ENCODE measurements around the gene TPP2.
A peak's percentile ranks its signal among the peaks of the same experiment; 100 is the strongest.

The TPP2 gene

DNA sequence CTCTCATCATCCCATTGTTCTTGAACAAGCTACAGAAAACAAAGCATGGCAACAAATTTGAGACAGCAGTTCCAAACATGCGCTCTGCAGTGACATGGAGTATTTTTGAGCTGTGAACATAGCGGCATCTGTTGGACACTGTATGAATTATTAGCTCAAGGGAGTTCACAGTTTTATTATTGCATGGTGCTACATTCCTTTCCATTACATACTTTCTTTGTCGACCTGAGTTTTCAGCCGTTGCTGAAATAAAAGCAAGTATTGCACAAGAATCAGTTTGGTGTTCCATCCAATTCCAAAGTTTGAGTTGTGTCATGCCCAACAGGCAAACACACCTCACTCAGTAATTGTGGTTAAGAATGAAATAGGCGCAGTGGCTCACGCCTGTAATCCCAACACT is 128.1 kb downstream of the TPP2 start:
- no peak overlapping the region for H3K4me3 ChIP-seq (ENCODE audit: severe bottlenecking)
- H3K27me3 ChIP-seq (ENCODE audit: insufficient read depth, poor library complexity, severe bottlenecking) = no peaks in the 10 kb centered on the region
- DNase-seq (ENCODE audit: low spot score) = no peak
- no peaks in the 10 kb centered on the region for H3K9me3 ChIP-seq (ENCODE audit: severe bottlenecking)
- H3K27ac ChIP-seq (ENCODE audit: poor library complexity, severe bottlenecking) = no peak overlapping the region
- TF ChIP-seq, protein P1, sequence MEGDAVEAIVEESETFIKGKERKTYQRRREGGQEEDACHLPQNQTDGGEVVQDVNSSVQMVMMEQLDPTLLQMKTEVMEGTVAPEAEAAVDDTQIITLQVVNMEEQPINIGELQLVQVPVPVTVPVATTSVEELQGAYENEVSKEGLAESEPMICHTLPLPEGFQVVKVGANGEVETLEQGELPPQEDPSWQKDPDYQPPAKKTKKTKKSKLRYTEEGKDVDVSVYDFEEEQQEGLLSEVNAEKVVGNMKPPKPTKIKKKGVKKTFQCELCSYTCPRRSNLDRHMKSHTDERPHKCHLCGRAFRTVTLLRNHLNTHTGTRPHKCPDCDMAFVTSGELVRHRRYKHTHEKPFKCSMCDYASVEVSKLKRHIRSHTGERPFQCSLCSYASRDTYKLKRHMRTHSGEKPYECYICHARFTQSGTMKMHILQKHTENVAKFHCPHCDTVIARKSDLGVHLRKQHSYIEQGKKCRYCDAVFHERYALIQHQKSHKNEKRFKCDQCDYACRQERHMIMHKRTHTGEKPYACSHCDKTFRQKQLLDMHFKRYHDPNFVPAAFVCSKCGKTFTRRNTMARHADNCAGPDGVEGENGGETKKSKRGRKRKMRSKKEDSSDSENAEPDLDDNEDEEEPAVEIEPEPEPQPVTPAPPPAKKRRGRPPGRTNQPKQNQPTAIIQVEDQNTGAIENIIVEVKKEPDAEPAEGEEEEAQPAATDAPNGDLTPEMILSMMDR (IDR thresholded peaks at IDR 0.05; ENCODE audit: poor library complexity, severe bottlenecking) = peak; percentile 89
- peak; percentile 90 for ATAC-seq (ENCODE audit: low read depth)
- H3K4me1 ChIP-seq (ENCODE audit: insufficient read depth, poor library complexity, severe bottlenecking) = peaks cover 10% of the 10 kb centered on the region
- no peaks in the 10 kb centered on the region for H3K36me3 ChIP-seq (ENCODE audit: low read depth)

DNA sequence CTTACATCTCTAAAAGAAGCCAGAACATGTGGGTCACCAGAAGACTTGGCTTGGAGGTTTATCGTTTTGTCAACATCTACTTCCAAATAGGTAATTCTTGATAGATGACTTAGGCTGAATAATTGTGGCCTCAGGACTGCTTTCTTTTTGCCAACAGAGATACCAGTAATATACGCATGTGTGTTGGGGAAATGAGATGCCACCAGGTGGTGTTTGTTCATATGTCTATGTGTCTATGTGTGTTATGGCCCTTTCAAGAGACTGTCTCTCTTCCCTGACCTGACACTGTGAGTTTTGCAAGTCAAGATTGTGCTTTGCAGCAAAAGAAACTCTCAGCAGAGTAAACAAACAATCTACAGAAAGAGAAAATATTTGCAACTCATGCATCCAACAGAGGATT is 129.6 kb downstream of the TPP2 start:
- Histone ChIP-seq H3K27me3 (ENCODE audit: insufficient read depth, poor library complexity, severe bottlenecking) (no peaks in the 10 kb centered on the region), H3K27ac (ENCODE audit: poor library complexity, severe bottlenecking) (no peak overlapping the region), H3K4me1 (ENCODE audit: insufficient read depth, poor library complexity, severe bottlenecking) (peaks cover 13% of the 10 kb centered on the region), H3K36me3 (ENCODE audit: low read depth) (no peaks in the 10 kb centered on the region), H3K4me3 (ENCODE audit: severe bottlenecking) (no peak overlapping the region), H3K9me3 (ENCODE audit: severe bottlenecking) (no peaks in the 10 kb centered on the region)
- ATAC-seq (ENCODE audit: low read depth) (peak; percentile 40; the same call in 2 of the 3 replicates), DNase-seq (ENCODE audit: low spot score) (no peak)
- TF ChIP-seq, protein P1 (IDR thresholded peaks at IDR 0.05; ENCODE audit: poor library complexity, severe bottlenecking) = peak; percentile 17
